GM19372 (cell line): ENCODE results near the gene RHO.

Experiments used
- ATAC-seq: cut with Tn5 transposase; IDR thresholded peaks from one replicate; pipeline ENCODE4 v1.9.1; 2021; ENCODE audit warnings: mild to moderate bottlenecking, low read depth, moderate library complexity; ENCODE audit not compliant: unreplicated experiment

Gene RHO

DNA sequence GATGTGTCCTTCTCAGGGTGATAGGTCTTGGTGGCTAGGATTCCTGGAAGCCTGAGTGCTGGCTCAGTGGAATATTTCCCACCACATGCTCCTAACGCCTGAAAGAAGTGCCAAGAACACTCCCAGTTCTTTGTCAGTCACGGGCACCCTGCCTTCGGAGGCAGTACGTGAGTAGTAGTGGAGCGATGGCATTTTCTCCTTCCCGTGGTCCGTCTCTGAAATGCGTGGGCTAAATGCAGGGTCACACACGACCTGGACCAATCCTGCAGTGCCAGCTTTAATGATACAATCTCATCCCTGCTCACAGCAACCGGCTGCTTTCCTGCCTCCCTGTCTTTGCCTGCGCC lies 29.1 kb downstream of the RHO start:
- no peak for ATAC-seq

DNA sequence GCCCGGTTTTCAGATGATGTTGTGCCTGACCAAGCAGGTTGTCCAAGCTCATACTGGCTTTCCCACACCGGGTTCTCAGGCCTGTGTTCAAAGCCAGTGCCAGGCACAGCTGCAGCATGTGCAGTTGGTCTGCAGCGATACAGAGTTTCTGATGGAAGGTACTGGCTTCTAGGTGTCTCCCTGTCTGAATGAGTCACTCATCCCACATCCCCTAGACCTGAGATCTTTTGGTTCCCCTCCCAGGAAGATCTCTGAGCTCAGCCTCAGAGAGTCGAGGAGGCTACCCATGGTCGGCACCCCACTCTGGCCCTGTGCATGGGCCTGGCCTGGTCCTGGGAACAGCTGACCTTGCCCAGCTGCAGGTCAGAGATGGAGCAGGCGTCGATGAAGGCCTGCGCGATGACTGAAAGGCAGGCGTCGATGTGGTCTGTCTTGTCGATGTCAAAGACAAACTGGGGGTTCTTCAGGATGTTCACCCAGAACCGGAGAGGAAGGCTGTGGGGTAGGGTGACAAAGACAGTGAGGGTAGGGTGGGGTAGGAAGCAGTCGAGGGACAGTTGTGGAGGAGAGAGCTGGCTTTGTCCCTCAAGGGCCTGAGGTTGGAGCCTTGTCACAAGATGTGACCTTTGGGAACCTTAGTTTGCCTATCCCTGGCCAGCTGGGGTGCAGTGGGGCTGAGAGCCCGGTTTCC lies 29.8 kb downstream of the RHO start:
- no peak for ATAC-seq

DNA sequence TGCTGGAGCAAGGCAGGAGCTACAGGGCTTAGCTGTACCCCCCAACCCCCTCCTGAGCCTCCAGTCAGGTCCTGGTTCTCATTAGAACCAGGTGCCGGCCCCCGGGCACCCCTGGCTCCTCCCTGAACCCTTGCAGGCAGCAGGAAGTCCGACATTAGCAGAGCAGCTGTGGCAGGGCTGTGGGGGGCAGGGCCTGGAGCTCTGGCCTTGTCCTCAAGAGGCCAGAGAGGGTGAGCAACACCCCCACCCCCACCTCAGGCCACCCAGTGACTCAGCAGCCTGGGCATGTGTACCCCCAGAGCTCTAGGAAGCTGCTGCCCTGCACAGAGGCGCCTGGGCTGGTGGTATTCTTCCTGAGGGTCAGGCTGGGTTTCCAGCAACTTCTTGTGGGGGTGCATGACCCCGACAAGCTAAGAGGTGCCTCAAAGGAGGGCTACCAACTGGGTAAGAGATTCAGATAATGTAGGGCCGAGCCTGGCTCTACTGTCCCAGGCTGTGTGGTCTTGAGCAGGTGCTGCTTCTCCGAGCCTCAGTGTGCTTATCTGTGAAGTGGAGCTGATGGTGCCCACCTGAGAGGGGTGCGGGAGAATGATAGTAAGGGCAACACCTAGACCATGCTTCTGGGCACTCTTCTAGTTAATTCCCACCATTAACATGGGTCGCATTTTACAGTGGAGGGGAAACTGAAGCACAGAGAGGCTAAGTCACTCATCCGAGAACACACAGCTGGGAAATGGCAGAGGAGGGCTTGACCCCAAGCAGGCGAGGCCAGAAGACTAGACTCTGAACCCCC lies 30.5 kb downstream of the RHO start:
- ATAC-seq: no peak

DNA sequence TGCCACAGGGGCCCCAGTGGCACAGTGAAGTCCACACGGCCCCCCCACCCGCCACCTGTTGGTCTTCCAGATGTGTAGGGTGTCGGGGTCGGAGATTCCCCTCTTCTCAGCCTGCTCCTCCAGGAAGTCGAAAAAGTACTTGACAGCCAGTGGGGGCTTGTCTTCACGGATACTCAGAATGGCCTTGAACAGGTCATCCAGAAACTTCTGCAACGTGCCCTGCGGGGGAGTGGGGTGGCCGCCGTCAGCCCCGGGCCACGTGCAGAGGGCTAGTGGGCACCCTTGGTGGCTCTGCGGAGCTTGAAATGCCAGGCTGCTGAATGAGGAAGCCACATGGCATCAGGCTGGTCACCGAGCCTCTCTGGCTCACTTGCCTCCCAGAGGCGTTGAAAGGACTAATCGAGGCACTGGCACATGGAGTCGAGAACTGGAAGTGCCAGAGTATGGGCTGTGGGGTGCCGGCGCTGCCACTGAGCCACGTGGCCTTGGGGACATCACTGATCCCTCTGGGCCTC lies 31.2 kb downstream of the RHO start:
- ATAC-seq: no peak

DNA sequence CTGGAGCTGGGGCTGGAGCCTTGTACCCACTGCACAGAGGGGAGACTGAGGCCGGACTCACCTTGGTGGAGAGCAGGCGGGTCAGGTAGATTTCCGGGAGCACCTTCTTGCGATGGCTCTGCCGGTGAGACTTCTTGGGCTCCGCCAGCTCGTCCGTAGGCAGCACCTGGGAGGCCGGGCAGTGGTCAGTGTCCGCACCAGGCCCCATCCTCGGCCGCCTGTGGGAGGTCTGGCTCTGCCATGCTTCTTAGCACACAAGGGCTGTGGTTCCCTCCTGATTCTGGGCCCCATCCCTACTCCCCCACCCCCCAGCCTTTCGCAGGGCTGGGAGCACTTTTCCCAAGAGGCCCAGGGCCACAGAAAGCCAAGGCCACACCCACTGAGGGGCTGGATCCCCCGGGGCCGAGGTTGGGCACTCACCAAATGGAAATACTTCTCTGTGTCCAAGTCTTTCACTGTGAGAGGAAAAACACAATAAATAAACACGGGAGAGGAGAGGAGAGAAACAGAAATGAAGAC lies 31.9 kb downstream of the RHO start:
- ATAC-seq: no peak

DNA sequence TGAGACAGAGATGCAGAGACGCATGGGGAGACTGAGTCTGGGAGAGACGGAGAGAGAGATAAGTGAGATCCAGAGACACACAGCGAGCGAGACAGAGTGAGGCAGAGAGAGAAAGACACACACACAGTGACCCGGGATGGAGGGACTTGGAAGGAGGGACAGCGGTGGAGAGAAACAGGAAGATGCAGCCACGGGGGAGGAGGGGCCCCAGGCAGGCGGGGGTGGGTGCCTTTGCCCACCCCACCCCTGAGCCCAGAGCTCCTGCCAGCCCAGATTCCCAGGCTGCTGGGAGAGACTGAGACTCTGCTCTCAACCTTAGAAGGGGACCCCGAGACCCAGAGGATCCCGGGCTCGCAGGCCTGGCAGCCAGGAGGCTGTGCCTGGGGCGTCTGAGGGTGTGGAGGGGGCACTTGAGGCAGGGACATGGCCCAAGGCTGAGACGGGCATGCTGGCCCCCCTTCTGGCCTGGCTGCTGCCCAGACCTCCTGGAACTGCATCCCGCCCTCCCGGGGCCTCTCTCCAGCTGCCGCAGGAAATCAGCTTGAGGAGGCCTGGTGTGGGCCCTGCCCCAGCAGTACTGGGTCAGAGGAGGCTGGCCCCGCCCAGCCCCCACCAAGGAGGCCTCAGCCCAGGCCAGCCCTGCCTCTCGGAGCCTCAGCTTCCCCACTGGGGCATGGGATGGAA lies 32.6 kb downstream of the RHO start:
- no peak for ATAC-seq

DNA sequence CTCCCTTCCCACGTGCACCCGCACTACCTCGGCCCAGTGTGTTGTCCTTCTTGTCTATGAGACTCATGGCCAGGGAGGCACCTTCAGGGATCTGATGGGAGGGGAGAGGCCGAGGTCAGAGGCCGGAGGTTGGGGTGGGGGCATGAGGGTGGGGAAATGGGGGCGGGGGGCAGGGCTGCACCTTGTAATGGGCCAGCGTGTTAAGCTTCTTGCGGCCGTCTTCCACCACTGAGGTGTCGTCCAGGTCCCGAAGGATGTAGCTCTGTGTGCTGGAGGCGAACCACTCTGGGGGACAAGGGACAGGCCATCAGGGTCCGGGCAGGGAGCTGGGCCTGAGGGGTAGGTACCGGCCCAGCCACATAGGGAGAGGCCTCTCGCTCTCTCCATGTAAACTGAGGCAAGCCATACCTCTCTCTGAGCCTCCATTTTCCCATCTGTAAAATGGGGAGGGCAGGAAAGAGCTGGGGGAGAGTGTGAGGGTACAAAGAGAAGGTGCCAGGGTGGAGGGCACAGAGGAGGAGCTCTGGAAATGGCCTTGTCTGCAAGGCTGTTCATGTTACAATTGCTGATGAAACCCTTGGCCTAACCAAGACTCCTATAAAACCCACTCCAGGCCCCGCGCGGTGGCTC lies 33.3 kb downstream of the RHO start:
- ATAC-seq: no peak

DNA sequence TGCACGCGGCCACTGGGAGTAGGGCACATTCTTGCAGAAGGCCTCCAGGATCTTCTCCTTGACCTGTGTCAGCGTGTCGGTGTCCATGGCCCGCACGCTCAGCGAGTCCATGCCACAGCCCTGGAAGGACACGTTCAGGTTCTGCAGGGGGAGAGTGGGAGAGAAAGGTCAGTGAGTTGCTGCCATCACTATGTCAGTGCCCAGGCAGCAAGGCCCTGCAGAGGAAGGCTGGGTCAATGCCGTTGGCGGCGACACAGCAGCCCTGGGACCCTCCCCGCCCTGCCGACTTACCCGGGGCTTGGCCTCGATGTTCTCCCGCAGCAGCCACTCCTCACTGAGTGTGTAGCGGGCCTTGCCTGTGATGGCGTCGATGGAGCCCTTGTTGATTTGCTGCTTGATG lies 34.4 kb downstream of the RHO start:
- no peak for ATAC-seq

GRCh38 chr3:129563332-129563731 lies 34.9 kb downstream of the RHO start:
- ATAC-seq: no peak

DNA sequence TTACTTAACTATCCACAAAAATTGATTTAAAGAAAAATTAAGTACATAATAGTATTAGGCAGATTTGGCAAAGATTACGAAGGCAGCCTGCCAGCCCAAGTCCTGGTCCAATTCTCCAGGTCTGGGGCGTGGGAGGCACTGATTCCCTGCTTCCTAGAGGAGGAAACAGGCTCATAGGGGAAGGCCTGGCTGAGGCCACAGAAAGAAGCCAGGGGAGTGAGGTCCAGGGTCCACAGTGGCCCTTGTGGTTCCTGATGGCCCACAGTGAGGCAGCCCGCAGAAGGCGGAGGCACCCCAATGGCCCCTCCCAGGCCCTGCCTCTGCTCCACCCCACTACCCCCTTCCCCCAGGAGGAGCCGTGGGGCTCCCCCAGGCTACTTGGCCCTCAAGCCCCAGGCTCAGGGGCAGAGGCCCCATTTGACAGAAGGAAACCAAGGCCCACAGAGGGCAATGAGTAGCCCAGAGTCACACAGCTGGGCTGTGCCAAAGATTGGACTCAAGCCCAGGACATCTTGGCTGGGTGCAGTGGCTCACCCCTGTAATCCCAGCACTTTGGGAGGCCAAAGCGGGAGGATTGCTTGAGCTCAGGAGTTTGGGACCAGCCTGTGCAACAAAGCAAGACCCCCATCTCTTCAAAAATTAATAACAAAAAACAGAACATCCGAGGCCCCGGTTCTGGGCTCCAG lies 35.6 kb downstream of the RHO start:
- ATAC-seq: no peak

GRCh38 chr3:129564981-129565644 lies 36.7 kb downstream of the RHO start:
- no peak for ATAC-seq

DNA sequence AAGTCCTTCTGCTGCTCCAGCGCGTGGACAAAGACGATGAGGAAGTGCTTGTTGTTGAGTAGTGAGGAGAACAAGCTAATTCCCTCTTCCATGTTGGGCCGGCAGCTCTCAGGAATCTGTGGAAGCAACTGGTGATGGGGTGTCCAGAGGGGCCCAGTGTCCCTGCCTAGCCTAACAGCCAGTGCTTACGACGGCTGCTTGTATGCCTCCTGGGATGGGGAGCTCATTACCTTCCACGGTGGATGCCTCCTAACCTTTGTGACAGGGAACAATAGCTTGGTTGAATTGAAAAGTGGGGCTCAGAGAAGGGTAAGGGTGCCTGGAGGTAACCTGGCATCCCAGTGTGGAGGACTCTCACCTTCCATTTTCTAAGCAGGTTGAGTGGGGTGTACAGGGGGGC lies 37.5 kb downstream of the RHO start:
- ATAC-seq: no peak

DNA sequence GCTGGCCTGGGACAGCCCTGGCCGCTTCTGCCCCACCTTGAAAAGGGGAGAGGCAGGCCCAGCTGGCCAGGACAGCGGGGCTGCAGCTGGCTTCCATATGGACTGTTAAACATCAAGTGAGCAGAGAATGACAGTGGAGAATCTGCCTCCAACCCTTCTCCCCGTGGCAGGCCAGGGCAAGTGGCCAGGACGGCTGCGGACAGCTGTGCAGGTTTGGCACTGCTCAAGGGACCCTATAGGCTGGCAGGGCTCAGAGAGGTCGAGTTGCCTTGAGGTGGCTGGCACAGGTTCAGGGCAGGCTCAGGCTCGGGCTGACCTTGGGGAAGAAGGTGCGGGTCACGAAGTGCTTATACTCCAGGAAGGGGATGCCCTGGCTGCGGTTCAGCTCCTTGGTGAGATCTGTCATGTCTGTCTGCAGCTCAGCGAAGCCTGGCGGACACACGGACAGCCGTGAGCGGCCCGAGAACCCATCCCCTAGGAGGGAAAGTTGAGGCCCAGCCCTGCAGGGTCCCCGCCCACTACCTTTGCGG lies 38.8 kb downstream of the RHO start:
- ATAC-seq: no peak

- no peak for ATAC-seq
Observed at GRCh38 chr3:129567939-129568338, 39.5 kb downstream of the RHO start.

DNA sequence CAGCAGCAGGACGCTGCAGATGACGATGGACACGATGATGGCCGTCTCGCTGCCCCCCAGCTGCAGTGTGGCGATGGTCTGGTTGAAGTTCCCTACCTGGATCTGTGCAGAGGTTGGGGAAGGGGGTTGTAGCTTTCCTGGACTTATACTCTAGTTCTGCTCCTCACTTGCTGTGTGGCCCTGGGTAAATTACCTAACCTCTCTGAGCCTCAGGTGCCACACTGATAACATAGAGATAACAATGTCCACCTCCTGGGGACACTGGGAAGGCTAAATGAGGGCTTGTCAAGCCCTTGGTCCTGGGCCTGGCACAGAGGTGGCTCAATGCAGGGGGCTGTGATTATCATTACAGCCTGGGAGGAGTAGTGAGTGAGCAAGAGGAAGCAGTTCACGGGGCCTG lies 41.4 kb downstream of the RHO start:
- no peak for ATAC-seq

GRCh38 chr3:129571605-129572547 lies 43.4 kb downstream of the RHO start:
- ATAC-seq: no peak

- no peak for ATAC-seq
Observed at GRCh38 chr3:129572603-129573002, 44.2 kb downstream of the RHO start.

GRCh38 chr3:129573493-129573892 lies 45.1 kb downstream of the RHO start:
- no peak for ATAC-seq
